Neural cell (in vitro differentiated cells): ENCODE data around the gene GLCE. TPM values are rescaled to one million over a fixed set of nuclear protein-coding genes. Genes with fewer than 3 reads are reported as not detected.

Experiments
- H2AFZ ChIP-seq: fragments of 200-600, 300-800 bp; sonication (generic), shearing (Covaris generic); 2 replicates; pipeline ENCODE4 v1.6.0; 2014; ENCODE audit warnings: low read depth, mild to moderate bottlenecking, antibody characterized with exemption, low read length, moderate library complexity
- H3F3A ChIP-seq: fragments of 200-600 bp; shearing (Covaris generic); 2 replicates; pipeline ENCODE4 v1.6.1; 2016; ENCODE audit warnings: mild to moderate bottlenecking, moderate library complexity, mixed read lengths, antibody characterized with exemption, low read length; ENCODE audit not compliant: insufficient read depth, poor library complexity, severe bottlenecking
- H3K27ac ChIP-seq: fragments of 200-600, 300-800 bp; sonication (generic), shearing (Covaris generic); 2 replicates; pipeline ENCODE4 v1.5.1; 2014; ENCODE audit warnings: mild to moderate bottlenecking, low read length, moderate library complexity
- H3K27me3 ChIP-seq: fragments of 300-800, 200-600 bp; sonication (generic), shearing (Covaris generic); 2 replicates; pipeline ENCODE4 v1.6.0; 2014; ENCODE audit warnings: mild to moderate bottlenecking, low read depth, low read length, moderate library complexity; ENCODE audit not compliant: insufficient read depth
- H3K36me3 ChIP-seq: fragments of 300-800, 200-600 bp; sonication (generic), shearing (Covaris generic); 2 replicates; pipeline ENCODE4 v1.5.1; 2014; ENCODE audit warnings: mild to moderate bottlenecking, antibody characterized with exemption, low read length, moderate library complexity; ENCODE audit not compliant: insufficient read depth
- H3K4me2 ChIP-seq: fragments of 300-800, 200-600 bp; sonication (generic), shearing (Covaris generic); 2 replicates; pipeline ENCODE4 v1.6.0; 2014; ENCODE audit warnings: mild to moderate bottlenecking, low read length
- H3K4me3 ChIP-seq: fragments of 300-800, 200-600 bp; sonication (generic), shearing (Covaris generic); 2 replicates; pipeline ENCODE4 v1.5.1; 2014; ENCODE audit warnings: mild to moderate bottlenecking, low read length, moderate library complexity
- H3K79me2 ChIP-seq: fragments of 200-600 bp; shearing (Covaris generic); replicated peaks from 2 replicates; pipeline ENCODE4 v1.6.0; 2014; ENCODE audit warnings: mild to moderate bottlenecking, low read length, moderate library complexity; ENCODE audit not compliant: insufficient read depth
- H3K9ac ChIP-seq: fragments of 300-800, 200-600 bp; sonication (generic), shearing (Covaris generic); 2 replicates; pipeline ENCODE4 v1.6.1; 2016; ENCODE audit warnings: mild to moderate bottlenecking, low read length, mixed read lengths
- H3K9me2 ChIP-seq: fragments of 200-600 bp; shearing (Covaris generic); 2 replicates; pipeline ENCODE4 v1.6.1; 2016; ENCODE audit warnings: mild to moderate bottlenecking, low read length, mixed read lengths; ENCODE audit not compliant: insufficient read depth
- H3K9me3 ChIP-seq: fragments of 200-600, 300-800 bp; sonication (generic), shearing (Covaris generic); 2 replicates; pipeline ENCODE4 v1.6.1; 2016; ENCODE audit warnings: mild to moderate bottlenecking, mixed run types, low read length, moderate library complexity, mixed read lengths
- H4K20me1 ChIP-seq: fragments of 200-600 bp; shearing (Covaris generic); 2 replicates; pipeline ENCODE4 v1.6.1; 2016; ENCODE audit warnings: mild to moderate bottlenecking, mixed run types; ENCODE audit not compliant: insufficient read depth
- CTCF ChIP-seq: fragments of 450-650 bp; IDR thresholded peaks from 2 replicates; pipeline ENCODE4 v1.5.1; 2014; ENCODE audit warnings: antibody characterized with exemption, mild to moderate bottlenecking, moderate library complexity; ENCODE audit not compliant: poor library complexity, severe bottlenecking
- EP300 ChIP-seq: fragments of 450-650 bp; conservative IDR thresholded peaks from 2 replicates; pipeline ENCODE4 v1.6.1; 2014; ENCODE audit warnings: antibody characterized with exemption, mild to moderate bottlenecking, moderate library complexity; ENCODE audit not compliant: poor library complexity, severe bottlenecking
- EZH2 ChIP-seq: fragments of 200-600, 300-800 bp; shearing (Covaris generic), sonication (generic); IDR thresholded peaks from 2 replicates; pipeline ENCODE4 v1.6.1; 2014; ENCODE audit warnings: antibody characterized with exemption, low read length, borderline replicate concordance, mild to moderate bottlenecking; ENCODE audit not compliant: insufficient read depth, poor library complexity, severe bottlenecking
- MXI1 ChIP-seq: fragments of 450-650 bp; conservative IDR thresholded peaks from 2 replicates; pipeline ENCODE4 v1.6.1; 2014; ENCODE audit warnings: antibody characterized with exemption, mild to moderate bottlenecking; ENCODE audit not compliant: poor library complexity, severe bottlenecking
- POLR2AphosphoS5 ChIP-seq: IDR thresholded peaks from 2 replicates; pipeline ENCODE4 v1.6.1; 2012
- RAD21 ChIP-seq: fragments of 450-650 bp; conservative IDR thresholded peaks from 2 replicates; pipeline ENCODE4 v1.6.1; 2014; ENCODE audit warnings: antibody characterized with exemption, mild to moderate bottlenecking, moderate library complexity
- REST ChIP-seq: IDR thresholded peaks from 2 replicates; pipeline ENCODE4 v1.6.1; 2012; ENCODE audit warnings: borderline replicate concordance
- SMC3 ChIP-seq: fragments of 450-650 bp; conservative IDR thresholded peaks from 2 replicates; pipeline ENCODE4 v1.6.1; 2014; ENCODE audit warnings: antibody characterized with exemption, mild to moderate bottlenecking, moderate library complexity; ENCODE audit not compliant: poor library complexity
- TAF1 ChIP-seq: IDR thresholded peaks from 2 replicates; pipeline ENCODE4 v1.6.1; 2012; ENCODE audit warnings: low read depth
- polyA plus RNA-seq: library from polyadenylated mRNA; depleted of rRNA; stranded (reverse); fragments of >200 nt; gene quantifications from 2 replicates; pipeline ENCODE4 v1.2.3, GENCODE V29; 2014

Gene GLCE
- polyA plus RNA-seq, 1 donor from 2014 or later: 31.5 TPM

GRCh38 chr15:69319384-69320375 lies 159.2 kb downstream of the GLCE start:
- Histone ChIP-seq H3K36me3 (no peaks in the 10 kb centered on the region), H2AFZ (no peak overlapping the region), H3K27ac (no peak overlapping the region), H3K9me2 (no peaks in the 10 kb centered on the region), H3K4me3 (no peak overlapping the region), H3F3A (no peaks in the 10 kb centered on the region), H3K9me3 (no peaks in the 10 kb centered on the region), H3K27me3 (no peaks in the 10 kb centered on the region), H4K20me1 (no peaks in the 10 kb centered on the region), H3K9ac (no peak overlapping the region), H3K4me2 (no peak overlapping the region), H3K79me2 (no peaks in the 10 kb centered on the region)
- TF ChIP-seq EZH2 (no peak), EP300 (no peak), MXI1 (no peak), RAD21 (no peak), POLR2AphosphoS5 (no peak), TAF1 (no peak), SMC3 (no peak), CTCF (no peak), REST (no peak)

- Histone ChIP-seq H3K79me2 (no peaks in the 10 kb centered on the region), H3K9ac (no peak overlapping the region), H3K4me3 (no peak overlapping the region), H3K27me3 (no peaks in the 10 kb centered on the region), H3K36me3 (no peaks in the 10 kb centered on the region), H3K9me2 (no peaks in the 10 kb centered on the region), H4K20me1 (no peaks in the 10 kb centered on the region), H3K27ac (no peak overlapping the region), H3K4me2 (no peak overlapping the region), H2AFZ (no peak overlapping the region), H3F3A (no peaks in the 10 kb centered on the region), H3K9me3 (no peaks in the 10 kb centered on the region)
- TF ChIP-seq TAF1 (no peak), EZH2 (no peak), RAD21 (no peak), EP300 (no peak), CTCF (no peak), MXI1 (no peak), SMC3 (no peak), REST (no peak), POLR2AphosphoS5 (no peak)
These were observed 160.6 kb downstream of the GLCE start for GRCh38 chr15:69320977-69321554.
